A549 (cell line): Measurements from ENCODE around the gene CLDN4.

ENCODE experiments used
- CBX8 ChIP-seq: fragments of 200-600 bp; sonication (generic); IDR thresholded peaks from 2 replicates; pipeline ENCODE4 v1.6.1; 2016
- CTCF ChIP-seq: fragments of >200 bp; sonication (Bioruptor Twin); formaldehyde crosslinking; IDR thresholded peaks from 3 replicates; pipeline ENCODE4 v1.5.1; 2016
- GATA3 ChIP-seq: IDR thresholded peaks from 2 replicates; pipeline ENCODE4 v1.6.1; 2012; ENCODE audit warnings: borderline replicate concordance
- ZNF302 ChIP-seq: fragments of 250-450 bp; sonication (Bioruptor Pico); IDR thresholded peaks from 2 replicates; pipeline ENCODE4 v1.9.0; 2021; ENCODE audit warnings: inconsistent platforms, mild to moderate bottlenecking, moderate library complexity
- TF ChIP-seq, protein P1 (sequence below): fragments of 150-350 bp; IDR thresholded peaks from 2 replicates; pipeline ENCODE4 v1.6.1; 2014; ENCODE audit warnings: low read depth, mild to moderate bottlenecking, low read length

GRCh38 chr7:73860859-73861258, 30.1 kb downstream of the CLDN4 start, which contains the start of gene TMEM270:
- TF ChIP-seq ZNF302 (no peak), GATA3 (no peak), CTCF (no peak), CBX8 (no peak)
- TF ChIP-seq, protein P1, sequence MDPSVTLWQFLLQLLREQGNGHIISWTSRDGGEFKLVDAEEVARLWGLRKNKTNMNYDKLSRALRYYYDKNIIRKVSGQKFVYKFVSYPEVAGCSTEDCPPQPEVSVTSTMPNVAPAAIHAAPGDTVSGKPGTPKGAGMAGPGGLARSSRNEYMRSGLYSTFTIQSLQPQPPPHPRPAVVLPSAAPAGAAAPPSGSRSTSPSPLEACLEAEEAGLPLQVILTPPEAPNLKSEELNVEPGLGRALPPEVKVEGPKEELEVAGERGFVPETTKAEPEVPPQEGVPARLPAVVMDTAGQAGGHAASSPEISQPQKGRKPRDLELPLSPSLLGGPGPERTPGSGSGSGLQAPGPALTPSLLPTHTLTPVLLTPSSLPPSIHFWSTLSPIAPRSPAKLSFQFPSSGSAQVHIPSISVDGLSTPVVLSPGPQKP = no peak
